ENCODE data around the gene CDK18.

DNA sequence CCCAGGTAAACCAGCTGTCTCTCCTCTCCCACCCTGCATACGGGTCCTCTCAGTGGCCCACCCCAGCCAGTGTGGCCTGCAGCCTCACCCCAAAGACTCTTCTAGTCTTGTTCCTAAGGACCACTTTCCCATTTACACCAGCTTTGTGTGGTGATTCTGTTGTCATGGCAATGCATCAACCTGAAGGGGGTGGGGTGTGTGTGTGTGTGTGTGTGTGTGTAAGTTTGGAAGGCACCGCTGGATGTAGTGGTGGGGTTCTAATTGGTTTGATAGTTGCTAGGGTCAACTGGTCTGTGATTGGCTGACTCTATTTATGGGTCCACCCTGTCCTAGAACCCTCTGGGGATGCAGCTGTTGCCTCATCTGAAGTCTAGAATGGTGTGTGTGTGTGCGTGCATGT lies 4.7 kb upstream of the CDK18 start:
- TF ChIP-seq, protein P1, sequence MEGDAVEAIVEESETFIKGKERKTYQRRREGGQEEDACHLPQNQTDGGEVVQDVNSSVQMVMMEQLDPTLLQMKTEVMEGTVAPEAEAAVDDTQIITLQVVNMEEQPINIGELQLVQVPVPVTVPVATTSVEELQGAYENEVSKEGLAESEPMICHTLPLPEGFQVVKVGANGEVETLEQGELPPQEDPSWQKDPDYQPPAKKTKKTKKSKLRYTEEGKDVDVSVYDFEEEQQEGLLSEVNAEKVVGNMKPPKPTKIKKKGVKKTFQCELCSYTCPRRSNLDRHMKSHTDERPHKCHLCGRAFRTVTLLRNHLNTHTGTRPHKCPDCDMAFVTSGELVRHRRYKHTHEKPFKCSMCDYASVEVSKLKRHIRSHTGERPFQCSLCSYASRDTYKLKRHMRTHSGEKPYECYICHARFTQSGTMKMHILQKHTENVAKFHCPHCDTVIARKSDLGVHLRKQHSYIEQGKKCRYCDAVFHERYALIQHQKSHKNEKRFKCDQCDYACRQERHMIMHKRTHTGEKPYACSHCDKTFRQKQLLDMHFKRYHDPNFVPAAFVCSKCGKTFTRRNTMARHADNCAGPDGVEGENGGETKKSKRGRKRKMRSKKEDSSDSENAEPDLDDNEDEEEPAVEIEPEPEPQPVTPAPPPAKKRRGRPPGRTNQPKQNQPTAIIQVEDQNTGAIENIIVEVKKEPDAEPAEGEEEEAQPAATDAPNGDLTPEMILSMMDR (conservative IDR thresholded peaks at IDR 0.05; ENCODE audit: low read depth, low read length), result no peak
- no peak for TF ChIP-seq EZH2 (IDR thresholded peaks at IDR 0.05; ENCODE audit: borderline replicate concordance, low read depth, low read length, poor library complexity, severe bottlenecking)
